B cell (primary cell): Measurements from ENCODE around the gene PPP1R8. TPM values are rescaled to one million over a fixed set of nuclear protein-coding genes. Genes with fewer than 3 reads are reported as not detected.

ENCODE experiments used
- ATAC-seq: fragments of 200-7000 bp; cut with Tn5 transposase; one replicate; pipeline ENCODE4 v1.10.0; 2021; ENCODE audit warnings: low read depth, mild to moderate bottlenecking, moderate number of reproducible peaks, moderate library complexity
- CTCF ChIA-PET: fragments of 350-600 bp; sonication (Branson Sonifier 250); formaldehyde crosslinking; loops from one replicate; lab custom pipeline; 2021; ENCODE audit warnings: antibody characterized with exemption, inconsistent platforms; lab: Charles Lee
- POLR2A ChIA-PET: fragments of 350-600 bp; sonication (Branson Sonifier 250); formaldehyde crosslinking; loops from one replicate; lab custom pipeline; 2021; ENCODE audit warnings: antibody characterized with exemption; lab: Charles Lee
- DNase-seq: peaks from one replicate; pipeline ENCODE4 v3.0.0; 2013
- H2AFZ ChIP-seq: 2 replicates; pipeline ENCODE4 v1.6.1; 2012; ENCODE audit warnings: mild to moderate bottlenecking, low read depth, low read length; ENCODE audit not compliant: insufficient read depth, poor library complexity, severe bottlenecking
- H3K27ac ChIP-seq, 2 donors: 1 replicate in 1 of 2; 2 replicates in 1 of 2; pipeline ENCODE4 v1.5.1; 2012 to 2013; ENCODE audit warnings: low read length in 2 of 2, mild to moderate bottlenecking in 2 of 2, moderate library complexity in 1 of 2
- H3K27me3 ChIP-seq, 4 experiments: fragments of 200-600 bp in 1 of 4; sonication (generic) in 1 of 4; replicated peaks in 1 of 4; 1 replicate in 2 of 4; 2 replicates in 2 of 4; pipeline versions ENCODE4 v1.6.1 to v1.7.0; 2013 to 2016; ENCODE audit warnings: low read length in 3 of 4, mild to moderate bottlenecking in 2 of 4, mixed read lengths in 1 of 4, moderate library complexity in 1 of 4; ENCODE audit not compliant: insufficient read depth in 4 of 4, control insufficient read depth in 3 of 4; ENCODE audit errors: control extremely low read depth in 1 of 4
- H3K36me3 ChIP-seq, 2 experiments: replicated peaks in 1 of 2; 1 replicate in 1 of 2; 2 replicates in 1 of 2; pipeline versions ENCODE4 v1.6.1 to v1.7.1; 2013; ENCODE audit warnings: low read length in 1 of 2; ENCODE audit not compliant: insufficient read depth in 2 of 2, control insufficient read depth in 1 of 2; ENCODE audit errors: control extremely low read depth in 1 of 2, extremely low read depth in 1 of 2
- H3K4me1 ChIP-seq, 2 donors: fragments of 200-600 bp in 1 of 2; sonication (generic) in 1 of 2; 1 replicate in 1 of 2; 2 replicates in 1 of 2; pipeline versions ENCODE4 v1.5.1 to v1.6.1; 2013 to 2017; ENCODE audit warnings: low read length in 2 of 2; ENCODE audit not compliant: control insufficient read depth in 2 of 2, insufficient read depth in 2 of 2
- H3K4me2 ChIP-seq: replicated peaks from 2 replicates; pipeline ENCODE3; 2012; ENCODE audit warnings: mild to moderate bottlenecking, low read depth, low read length; ENCODE audit not compliant: poor library complexity, severe bottlenecking
- H3K4me3 ChIP-seq, 5 experiments: fragments of 200-600 bp in 1 of 5; sonication (generic) in 1 of 5; 1 replicate in 3 of 5; 2 replicates in 2 of 5; pipeline versions ENCODE4 v1.5.1 to v1.7.0; 2011 to 2016; ENCODE audit warnings: low read length in 4 of 5, mild to moderate bottlenecking in 4 of 5, low read depth in 2 of 5, control low read depth in 1 of 5, moderate library complexity in 1 of 5; ENCODE audit not compliant: insufficient read depth in 1 of 5; ENCODE audit errors: control extremely low read depth in 1 of 5, extremely low read depth in 1 of 5
- H3K79me2 ChIP-seq: fragments of 200-600 bp; sonication (generic); one replicate; pipeline ENCODE4 v1.6.0; 2016; ENCODE audit warnings: low read length; ENCODE audit not compliant: control insufficient read depth, insufficient read depth
- H3K9ac ChIP-seq: fragments of 200-600 bp; sonication (generic); 2 replicates; pipeline ENCODE4 v1.6.1; 2017; ENCODE audit warnings: mild to moderate bottlenecking, low read length, moderate library complexity
- H3K9me3 ChIP-seq, 3 donors: one replicate each; pipeline versions ENCODE4 v1.6.1 to v1.7.1; 2013; ENCODE audit warnings: low read length in 2 of 3; ENCODE audit not compliant: control insufficient read depth in 2 of 3, insufficient read depth in 1 of 3; ENCODE audit errors: control extremely low read depth in 1 of 3
- H4K20me1 ChIP-seq: 2 replicates; pipeline ENCODE4 v1.6.0; 2012; ENCODE audit warnings: mild to moderate bottlenecking, low read length; ENCODE audit not compliant: insufficient read depth, control insufficient read depth, poor library complexity, severe bottlenecking
- H3K27ac Mint-ChIP-seq: one replicate; pipeline ENCODE4 v1.8.0; 2021; ENCODE audit warnings: mixed read lengths
- H3K27me3 Mint-ChIP-seq: one replicate; pipeline ENCODE4 v1.8.0; 2021; ENCODE audit warnings: mixed read lengths
- H3K4me1 Mint-ChIP-seq: one replicate; pipeline ENCODE4 v1.8.0; 2021; ENCODE audit warnings: mixed read lengths
- H3K4me3 Mint-ChIP-seq: one replicate; pipeline ENCODE4 v1.8.0; 2021; ENCODE audit warnings: mixed read lengths
- H3K9me3 Mint-ChIP-seq: one replicate; pipeline ENCODE4 v1.8.0; 2022; ENCODE audit warnings: mixed read lengths; ENCODE audit not compliant: insufficient read depth
- EZH2 ChIP-seq: IDR thresholded peaks from 2 replicates; pipeline ENCODE4 v1.6.1; 2012; ENCODE audit warnings: borderline replicate concordance, low read depth, mild to moderate bottlenecking, moderate library complexity, low read length; ENCODE audit not compliant: insufficient read depth, poor library complexity, severe bottlenecking
- WGBS: methylation state at CpG from one replicate; pipeline ENCODE4 v1.1.5; 2013; ENCODE audit warnings: missing lambda C conversion rate; ENCODE audit not compliant: insufficient coverage; 5-methylcytosine and 5-hydroxymethylcytosine counted together
- intact Hi-C: fragments of 100-400 bp; cut with micrococcal nuclease; formaldehyde crosslinking; loops from one replicate; pipeline ENCODE4 v1.10.0; 2022
- polyA plus RNA-seq: library from polyadenylated mRNA; depleted of rRNA; stranded (reverse); fragments of >200 nt; gene quantifications from 2 replicates; pipeline ENCODE4 v1.2.3, GENCODE V29; 2012
- total RNA-seq, 2 donors: library from RNA; stranded (reverse); fragments of 120-200 nt in 1 of 2; gene quantifications; 1 replicate in 1 of 2; 2 replicates in 1 of 2; pipeline versions ENCODE4 v1.2.3 to v1.2.4, GENCODE V29; 2013 to 2022
- TF ChIP-seq, protein P1 (sequence below): fragments of 200-600 bp; IDR thresholded peaks from one replicate; pipeline ENCODE4 v1.8.0; 2022; ENCODE audit warnings: antibody characterized with exemption, mild to moderate bottlenecking

PPP1R8 gene
- total and polyA plus RNA-seq, 2 donors (not counting 1 experiment from before 2014, with no cell fraction given): 23.9 to 45.1 TPM

DNA sequence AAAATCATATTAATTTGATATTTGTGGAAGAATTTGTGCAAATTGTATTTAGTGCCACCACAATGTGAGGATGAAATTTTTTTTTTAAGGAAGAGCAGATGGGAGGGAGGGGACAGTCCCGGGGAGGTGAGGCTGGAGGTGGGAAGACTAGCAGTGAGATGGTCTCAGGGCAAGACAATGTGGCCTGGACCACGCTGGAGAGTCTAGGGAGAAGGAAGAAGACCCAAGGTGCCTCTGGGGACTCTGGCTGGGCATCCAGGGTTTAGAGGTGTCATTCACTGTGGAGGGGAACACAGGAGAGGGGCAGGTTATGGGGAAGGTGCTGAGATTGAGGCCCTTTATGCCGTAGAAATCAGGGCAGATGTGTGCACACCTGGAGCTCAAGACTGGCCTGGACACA, 31.4 kb downstream of the PPP1R8 start:
- H3K9me3 Mint-ChIP-seq: no peaks in the 10 kb centered on the region
- TF ChIP-seq EZH2: no peak
- TF ChIP-seq, protein P1, sequence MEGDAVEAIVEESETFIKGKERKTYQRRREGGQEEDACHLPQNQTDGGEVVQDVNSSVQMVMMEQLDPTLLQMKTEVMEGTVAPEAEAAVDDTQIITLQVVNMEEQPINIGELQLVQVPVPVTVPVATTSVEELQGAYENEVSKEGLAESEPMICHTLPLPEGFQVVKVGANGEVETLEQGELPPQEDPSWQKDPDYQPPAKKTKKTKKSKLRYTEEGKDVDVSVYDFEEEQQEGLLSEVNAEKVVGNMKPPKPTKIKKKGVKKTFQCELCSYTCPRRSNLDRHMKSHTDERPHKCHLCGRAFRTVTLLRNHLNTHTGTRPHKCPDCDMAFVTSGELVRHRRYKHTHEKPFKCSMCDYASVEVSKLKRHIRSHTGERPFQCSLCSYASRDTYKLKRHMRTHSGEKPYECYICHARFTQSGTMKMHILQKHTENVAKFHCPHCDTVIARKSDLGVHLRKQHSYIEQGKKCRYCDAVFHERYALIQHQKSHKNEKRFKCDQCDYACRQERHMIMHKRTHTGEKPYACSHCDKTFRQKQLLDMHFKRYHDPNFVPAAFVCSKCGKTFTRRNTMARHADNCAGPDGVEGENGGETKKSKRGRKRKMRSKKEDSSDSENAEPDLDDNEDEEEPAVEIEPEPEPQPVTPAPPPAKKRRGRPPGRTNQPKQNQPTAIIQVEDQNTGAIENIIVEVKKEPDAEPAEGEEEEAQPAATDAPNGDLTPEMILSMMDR: no peak
- no peaks in the 10 kb centered on the region for H3K79me2 ChIP-seq
- peaks cover 37 to 48% of the 10 kb centered on the region in 2 donors for H3K4me1 ChIP-seq
- peaks cover 0 to 3% (median 0%) of the 10 kb centered on the region in 4 experiments for H3K27me3 ChIP-seq
- ChIA-PET CTCF (interaction anchor here (7.1 kb wide), 1 partner anchor 118 kb away, joined by 147 read pairs; no protein-coding TSS in a partner anchor), POLR2A (no interaction called here)
- no peak overlapping the region for H3K4me3 Mint-ChIP-seq
- no peak overlapping the region for H2AFZ ChIP-seq
- H3K36me3 ChIP-seq: no peaks in the 10 kb centered on the region
- H3K9ac ChIP-seq: no peak overlapping the region
- 97% methylated on average over 3 of the region's 3 CpGs for WGBS
- H3K4me3 ChIP-seq: no peak overlapping the region
- H3K27me3 Mint-ChIP-seq: no peaks in the 10 kb centered on the region
- peaks cover 55% of the 10 kb centered on the region for H3K4me1 Mint-ChIP-seq
- ATAC-seq (no peak), DNase-seq (no peak)
- H3K27ac ChIP-seq: no peak overlapping the region
- H3K9me3 ChIP-seq: no peaks in the 10 kb centered on the region
- intact Hi-C loops: no loop called here
- peak overlapping the region; percentile 67 for H3K27ac Mint-ChIP-seq
- H4K20me1 ChIP-seq: no peaks in the 10 kb centered on the region
- H3K4me2 ChIP-seq: no peak overlapping the region

DNA sequence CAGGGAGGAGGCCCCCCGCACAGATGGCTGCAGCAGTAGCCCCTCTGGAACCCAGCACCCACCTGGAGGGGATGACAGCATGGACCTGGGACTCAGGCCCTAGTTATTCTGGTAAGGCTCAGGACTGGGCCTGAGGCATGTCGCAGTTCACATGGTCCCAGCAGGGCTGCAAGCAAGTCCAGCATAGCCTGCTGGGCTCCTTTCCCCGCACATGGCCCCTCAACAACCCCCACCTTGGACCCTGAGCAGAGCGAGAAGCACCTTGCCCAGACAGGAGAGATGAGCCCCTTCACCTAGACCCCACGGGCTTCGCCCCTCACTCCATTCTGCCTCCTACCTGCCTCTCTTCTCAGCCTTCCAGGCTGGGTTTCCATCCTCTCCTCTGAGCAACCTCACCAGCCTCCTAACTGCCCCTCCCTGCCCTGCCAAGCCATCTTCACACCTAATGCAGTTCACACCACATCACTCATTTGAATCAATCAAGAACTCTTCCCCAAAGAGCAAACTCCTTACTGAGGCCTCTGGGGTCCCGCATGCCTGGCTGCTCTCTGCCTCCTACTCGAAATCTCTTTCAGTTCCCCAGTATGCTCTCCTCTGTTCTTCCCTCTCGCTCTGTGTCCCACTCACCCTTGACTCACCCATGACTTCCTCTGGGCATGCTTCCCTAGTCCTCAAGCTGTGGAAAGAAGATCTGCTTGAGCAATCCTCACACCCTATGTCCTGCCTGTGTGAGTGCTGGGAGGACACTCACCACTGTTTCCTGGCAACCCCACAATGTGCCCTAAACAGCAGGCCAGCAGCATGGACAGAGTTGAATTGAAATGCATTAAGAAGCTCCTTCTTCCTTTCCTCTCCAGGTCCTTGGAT, 32.3 kb downstream of the PPP1R8 start:
- Histone ChIP-seq H3K4me3 (no peak overlapping the region), H2AFZ (no peak overlapping the region), H3K36me3 (no peaks in the 10 kb centered on the region), H3K27ac (peak overlapping the region; percentile 74), H3K4me1 (peaks cover 37 to 48% of the 10 kb centered on the region in 2 donors), H3K27me3 (peaks cover 0 to 3% (median 0%) of the 10 kb centered on the region in 4 experiments), H3K79me2 (no peaks in the 10 kb centered on the region), H3K4me2 (peak overlapping the region; percentile 58), H3K9ac (peak overlapping the region; percentile 2), H3K9me3 (no peaks in the 10 kb centered on the region), H4K20me1 (no peaks in the 10 kb centered on the region)
- DNase-seq: peak; percentile 78
- ChIA-PET POLR2A (interaction anchor here (0.6 to 1.0 kb wide), 3 partner anchors 12 to 38 kb away, joined by 4 to 7 read pairs (median 4); no protein-coding TSS in a partner anchor), CTCF (interaction anchor here (0.9 to 1.5 kb wide), 3 partner anchors 12 to 817 kb away, joined by 3 to 9 read pairs (median 3); no protein-coding TSS in a partner anchor)
- Mint-ChIP-seq H3K4me3 (peak overlapping the region; percentile 35), H3K27ac (peak overlapping the region; percentile 86), H3K4me1 (peaks cover 56% of the 10 kb centered on the region), H3K27me3 (no peaks in the 10 kb centered on the region), H3K9me3 (no peaks in the 10 kb centered on the region)
- WGBS: 62% methylated on average over 9 of the region's 9 CpGs
- peak; percentile 63 for ATAC-seq
- intact Hi-C loops: loop anchor here (1.0 kb wide), 1 partner anchor 9 kb away; the partner anchor contains the start of gene THEMIS2
- no peak for TF ChIP-seq EZH2
- TF ChIP-seq, protein P1: no peak
